Left renal pelvis (tissue), 4 donors: ENCODE results near the gene PIP5KL1. TPM values are rescaled to one million over a fixed set of nuclear protein-coding genes. Genes with fewer than 3 reads are reported as not detected.

Experiments
- DNase-seq, 4 donors: peaks; one replicate each; pipeline ENCODE4 v3.0.0-alpha.2; 2013; ENCODE audit warnings: low read depth in 4 of 4, low spot score in 3 of 4
- polyA plus RNA-seq, 4 donors: library from polyadenylated mRNA; unstranded; fragments of 120-200 nt; gene quantifications; one replicate each; pipeline ENCODE4 v1.2.1, GENCODE V29; 2013; ENCODE audit not compliant: insufficient read length in 4 of 4

PIP5KL1 gene
- polyA plus RNA-seq, 4 donors: 0.85 to 2.2 (median 1.9) TPM

DNA sequence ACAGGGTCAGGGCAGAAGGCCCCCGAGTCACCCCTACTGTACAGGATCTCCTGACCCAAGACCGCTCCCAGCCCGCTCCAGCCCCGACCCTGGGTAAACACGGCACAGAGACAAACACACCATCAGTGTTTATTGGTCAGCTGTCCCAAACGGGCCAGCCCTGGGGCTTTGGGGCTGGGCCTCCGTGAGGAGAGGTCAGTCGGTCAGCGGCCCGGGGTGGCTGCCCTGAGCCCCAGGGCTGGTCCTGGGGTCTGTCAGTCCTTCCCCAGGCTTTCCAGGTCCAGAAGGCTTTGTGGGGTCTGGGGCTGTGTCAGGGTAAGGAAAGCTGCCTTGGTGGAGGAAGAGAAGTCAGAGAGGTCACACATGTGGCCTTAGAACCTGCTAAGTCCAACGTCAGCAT lies 4.4 kb upstream of the PIP5KL1 start:
- no peak for DNase-seq

DNA sequence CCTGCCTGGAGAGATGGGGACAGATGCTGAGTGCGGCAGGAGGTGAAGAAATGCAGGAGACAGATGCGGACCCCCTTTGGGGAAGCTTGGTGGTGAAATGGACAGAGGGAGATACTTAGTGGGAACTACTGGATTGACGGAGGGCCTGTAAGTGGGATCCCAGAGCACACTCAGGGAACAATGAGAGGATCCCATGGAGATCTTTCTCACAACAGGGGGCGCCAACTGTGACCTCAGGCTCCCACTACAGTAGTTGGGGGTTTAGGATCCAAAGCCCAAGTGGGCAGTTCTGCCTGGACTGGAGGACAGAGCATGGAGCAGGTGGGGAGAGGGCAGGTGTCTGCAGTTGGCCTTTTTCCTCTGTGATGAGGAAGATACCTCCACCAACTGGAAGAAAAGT lies 3.7 kb upstream of the PIP5KL1 start:
- DNase-seq: no peak

DNA sequence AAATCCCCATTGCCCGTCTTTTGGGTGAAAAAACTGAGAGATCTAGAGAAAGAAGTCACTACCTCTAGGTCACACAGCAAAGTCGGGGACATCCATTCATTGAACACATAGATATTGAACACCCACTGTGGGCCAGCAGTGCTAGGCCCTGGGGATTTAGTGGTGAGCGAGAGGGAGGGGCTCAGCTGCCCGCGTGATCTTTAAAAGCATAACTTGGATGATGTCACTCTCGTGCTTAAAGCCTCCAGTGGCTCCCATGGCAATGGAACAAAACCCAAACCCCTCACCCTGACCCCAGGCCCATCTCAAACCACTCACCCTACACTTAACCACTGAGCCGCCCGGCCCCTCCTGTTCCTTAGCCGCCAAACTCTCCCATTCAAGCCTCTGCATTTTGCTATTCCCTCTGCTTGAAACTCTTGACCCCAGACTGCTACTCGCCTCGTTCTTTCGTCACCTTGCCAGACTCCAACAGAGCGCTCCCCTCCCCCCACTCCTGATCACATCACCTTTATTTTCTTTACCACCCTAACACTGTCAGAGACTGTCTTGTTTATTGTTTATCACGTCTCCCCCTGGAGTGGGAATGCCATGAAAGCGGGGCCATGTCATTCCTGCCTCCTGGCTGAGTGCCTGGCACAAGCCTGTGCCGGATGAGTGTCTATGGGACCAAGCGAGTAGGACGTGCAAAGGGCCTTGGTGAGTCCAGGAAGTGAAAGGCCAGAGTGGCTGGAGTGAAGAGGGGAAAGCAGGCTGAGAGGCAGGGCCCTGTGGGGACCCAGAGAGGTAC lies 710 bp upstream of the PIP5KL1 start:
- no peak for DNase-seq

DNA sequence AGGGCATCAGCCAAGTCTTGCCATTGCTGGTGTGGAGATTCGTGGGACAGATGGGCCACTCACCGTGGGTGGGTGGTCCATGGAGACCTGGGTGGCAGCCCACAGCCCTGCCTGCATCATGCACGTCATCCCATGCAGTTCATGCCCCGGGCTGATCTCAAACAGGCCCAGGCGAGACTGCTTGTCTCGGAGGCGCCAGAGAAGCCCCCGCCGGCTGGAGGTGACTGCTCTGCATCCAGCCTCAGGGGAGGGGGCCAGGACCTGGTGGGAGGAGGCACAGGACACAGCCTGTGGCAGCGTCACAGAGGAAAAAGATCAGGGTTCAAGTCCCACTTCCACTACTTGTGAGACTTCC lies 975 bp downstream of the PIP5KL1 start:
- no peak for DNase-seq

DNA sequence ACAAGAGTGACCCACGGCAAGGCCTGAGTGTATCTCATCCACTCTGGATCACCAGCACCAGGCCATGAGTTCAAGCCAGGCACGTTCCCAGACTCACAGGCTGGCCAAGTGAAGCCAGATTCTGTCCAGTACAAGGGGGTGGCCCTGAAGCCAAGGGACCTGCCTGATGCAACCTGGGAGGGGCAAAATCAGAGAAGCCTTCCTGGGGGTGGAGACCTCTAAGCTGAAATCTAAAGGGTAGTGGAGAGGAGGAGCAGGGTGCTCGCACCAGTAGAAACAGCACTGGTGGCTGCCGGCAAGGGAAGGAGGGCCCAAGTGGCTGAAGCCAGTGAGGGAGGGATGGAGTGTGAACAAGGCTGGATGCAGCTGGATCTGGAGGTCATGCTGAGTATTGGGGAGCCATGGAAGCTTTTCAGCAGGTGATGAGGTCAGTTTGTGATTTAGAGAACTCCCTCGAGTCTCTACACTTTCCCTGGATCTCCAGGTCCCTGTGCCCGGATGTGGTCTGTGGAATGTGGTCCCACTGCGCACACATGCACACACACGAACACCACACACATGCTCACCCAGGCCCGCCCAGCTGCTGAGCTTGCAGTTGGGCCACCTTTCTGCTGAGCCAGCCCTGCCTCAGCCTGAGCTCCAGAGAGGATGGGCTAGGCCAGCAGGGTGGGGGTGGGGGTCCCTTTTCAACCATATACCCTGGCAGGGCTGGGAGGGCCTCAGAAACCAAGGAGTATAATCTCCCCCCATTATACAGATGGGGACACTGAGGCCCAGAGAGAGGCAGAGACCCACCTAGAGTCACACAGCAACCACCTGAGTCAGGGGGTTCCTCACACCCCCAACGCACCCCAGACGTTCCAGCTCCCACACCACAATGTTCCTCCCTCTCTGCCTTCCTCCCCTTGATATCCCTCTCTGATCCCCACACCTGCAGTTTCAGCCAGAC lies 1.6 kb downstream of the PIP5KL1 start:
- no peak for DNase-seq

DNA sequence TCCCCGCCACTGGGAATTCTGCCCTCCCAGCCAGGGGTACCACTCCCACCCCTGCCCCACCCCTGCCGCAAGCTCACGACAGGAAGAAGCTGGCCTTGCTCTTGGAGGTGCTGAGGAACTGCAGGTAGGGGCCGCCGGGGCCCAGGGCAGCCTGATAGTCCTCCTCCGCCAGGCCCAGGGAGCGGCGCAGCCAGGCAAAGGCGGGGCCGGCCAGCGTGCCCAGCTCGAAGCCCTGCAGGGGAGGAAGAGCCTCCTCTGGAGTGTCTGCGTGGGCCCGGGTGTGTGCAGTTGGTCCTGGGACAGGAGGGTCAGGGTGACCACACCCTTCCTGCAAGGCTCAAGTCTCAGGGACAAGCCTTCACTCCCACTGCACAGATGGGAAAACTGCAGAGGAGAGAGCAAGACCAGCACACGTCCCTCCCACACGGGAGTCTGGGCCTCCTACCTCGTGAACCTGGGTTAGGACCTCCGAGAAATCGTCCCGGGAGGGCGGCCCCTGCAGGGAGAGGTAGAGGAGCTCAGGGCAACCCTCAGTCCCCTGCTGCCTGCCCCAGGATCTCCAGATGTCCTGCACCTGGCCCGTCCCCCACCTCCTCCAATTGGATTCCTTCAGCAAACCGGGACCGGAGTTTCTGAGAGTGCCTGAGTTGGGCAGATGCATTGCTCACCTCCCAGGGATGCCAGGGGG lies 2.4 kb downstream of the PIP5KL1 start:
- no peak for DNase-seq

DNA sequence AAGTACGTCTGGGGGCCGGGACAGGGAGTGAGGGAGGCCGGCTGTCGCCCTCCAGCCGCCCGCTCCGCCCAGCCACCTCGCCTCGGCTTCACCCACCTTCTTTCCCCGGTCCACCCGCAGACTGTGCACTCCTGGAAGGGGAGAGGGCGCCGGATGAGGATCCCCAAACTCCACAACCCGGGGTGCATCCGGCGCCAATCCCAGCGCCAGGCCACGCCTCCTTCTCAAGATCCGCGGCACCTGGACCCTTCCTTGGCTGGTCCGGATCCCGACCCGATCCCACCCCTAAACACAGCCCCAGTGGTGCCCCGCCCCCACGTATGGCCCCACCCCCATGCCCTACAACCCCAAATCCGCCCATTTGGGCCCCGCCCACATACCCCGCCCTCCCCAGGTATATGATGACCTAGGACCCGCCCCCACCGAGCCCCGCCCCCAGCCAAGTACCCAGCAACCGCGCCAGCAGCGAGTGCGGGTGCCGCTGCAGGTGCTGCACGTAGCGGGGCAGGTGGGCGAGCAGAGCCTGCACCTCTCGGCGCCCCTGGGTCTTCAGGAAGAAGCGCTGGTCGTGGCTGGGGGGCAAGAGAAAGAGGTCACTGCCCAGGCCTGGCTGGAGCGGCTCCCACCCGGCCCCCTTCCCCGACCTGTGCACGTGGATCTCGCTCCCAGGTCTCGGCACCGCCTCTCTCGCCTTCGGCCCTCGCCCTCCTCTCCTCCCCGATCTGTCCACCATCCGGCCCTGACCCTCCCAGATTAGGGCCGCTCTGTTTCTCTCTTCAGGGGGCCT lies 3.2 kb downstream of the PIP5KL1 start:
- no peak for DNase-seq

DNA sequence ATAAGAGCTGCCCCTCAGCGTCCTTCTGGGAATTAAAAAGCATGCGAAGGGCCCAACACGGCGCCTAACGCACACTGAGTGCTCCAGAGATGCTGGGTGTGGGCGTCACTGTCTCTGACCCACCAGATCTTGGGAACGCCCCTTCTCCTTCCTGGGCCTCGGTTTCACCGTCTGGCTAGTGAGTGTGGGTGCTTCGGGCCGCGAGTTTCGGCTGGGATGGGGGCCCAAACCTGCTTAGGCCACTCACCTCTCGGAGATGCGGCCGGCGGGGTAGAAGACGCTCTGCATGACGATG lies 3.7 kb downstream of the PIP5KL1 start:
- no peak for DNase-seq

DNA sequence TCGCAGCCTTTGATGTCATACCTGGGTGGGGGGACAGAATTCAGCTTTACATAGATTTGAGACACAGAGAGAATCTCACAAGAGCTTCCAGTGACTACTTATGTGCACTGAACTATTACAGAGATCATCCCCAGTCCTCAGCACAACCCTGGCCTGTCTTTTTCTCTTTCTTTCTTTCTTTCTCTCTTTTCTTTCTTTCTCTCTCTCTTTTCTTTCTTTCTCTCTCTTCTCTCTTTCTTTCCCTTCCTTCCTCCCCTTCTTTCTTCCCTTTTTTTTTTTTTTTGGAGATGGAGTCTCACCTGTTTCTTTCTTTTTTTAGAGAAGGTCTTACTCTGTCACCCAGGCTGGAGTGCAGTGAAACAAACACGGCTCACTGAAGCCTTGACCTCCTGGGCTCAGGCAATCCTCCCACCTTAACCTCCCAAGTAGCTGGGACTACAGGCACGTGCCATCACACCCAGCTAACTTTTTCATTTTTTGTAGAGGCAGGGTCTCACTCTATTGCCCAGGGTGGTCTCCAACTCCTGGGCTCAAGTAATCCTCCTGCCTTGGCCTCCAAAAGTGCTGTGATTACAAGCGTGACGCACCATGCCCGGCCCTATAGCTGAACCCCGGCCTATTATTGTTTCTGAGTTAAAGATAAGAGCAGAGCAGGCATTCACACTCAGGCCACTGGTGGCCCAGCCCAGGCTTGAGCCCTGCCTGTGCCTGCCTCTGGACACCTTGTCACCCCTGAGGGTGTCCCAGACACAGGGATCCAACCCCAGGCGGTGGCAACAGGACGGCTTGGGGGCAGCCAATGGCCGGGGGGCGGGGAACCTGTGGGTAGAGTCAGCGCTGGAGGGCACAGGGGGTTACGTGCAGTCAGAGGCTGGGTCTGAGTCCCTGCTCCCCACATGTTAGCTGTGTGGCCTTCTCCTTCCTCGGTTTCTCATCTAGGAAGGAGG lies 4.3 kb downstream of the PIP5KL1 start:
- DNase-seq: no peak

DNA sequence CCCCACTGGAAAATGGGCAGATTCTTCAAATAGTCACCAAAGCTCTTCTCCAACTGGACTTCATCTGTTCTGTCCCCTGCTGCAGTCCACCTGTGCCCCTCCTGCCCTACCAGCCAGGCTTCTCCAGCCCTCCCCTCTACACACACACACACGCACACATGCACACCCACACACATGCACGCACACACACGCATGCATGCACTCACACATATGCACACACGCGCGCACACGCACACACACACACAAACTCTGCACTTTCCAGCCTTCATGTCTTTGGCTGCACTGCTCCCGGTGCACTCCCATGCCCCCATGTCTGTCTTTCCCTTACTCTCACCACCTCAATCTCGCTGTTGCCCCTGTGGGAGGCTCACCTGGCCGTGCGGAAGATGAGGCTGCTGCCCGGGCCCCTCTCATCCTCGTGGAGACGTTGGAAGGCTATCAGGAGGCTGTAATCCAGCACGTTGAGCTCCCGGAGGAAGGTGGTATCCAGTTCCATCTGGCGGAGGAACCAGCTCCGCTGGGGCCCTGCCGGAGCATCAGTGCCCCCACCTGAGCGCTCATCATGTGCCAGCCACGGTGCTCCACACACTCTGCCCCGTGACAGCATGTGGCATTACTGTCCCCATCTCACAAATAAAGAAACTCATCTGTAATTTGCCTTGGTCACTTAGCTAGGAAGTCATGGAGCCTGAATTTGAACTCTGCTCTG lies 5.7 kb downstream of the PIP5KL1 start:
- DNase-seq: no peak

DNA sequence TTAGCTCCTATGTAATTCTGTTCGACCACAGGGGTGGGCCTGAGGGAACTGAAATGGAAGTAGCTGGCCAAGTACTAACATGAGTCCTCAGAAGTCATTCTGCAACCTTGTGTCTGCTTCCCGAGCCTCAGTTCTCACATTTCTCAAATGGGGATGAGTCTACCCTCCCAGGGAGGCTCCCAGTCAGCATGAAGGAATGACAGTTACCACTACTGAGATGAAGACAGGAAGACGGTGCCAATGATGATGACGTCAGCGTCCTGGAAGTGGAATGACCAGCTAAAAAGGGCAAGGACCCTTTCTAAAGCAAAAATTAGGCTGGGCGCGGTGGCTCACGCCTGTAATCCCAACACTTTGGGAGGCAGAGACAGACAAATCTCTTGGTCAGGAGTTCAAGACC lies 6.8 kb downstream of the PIP5KL1 start:
- DNase-seq: no peak

DNA sequence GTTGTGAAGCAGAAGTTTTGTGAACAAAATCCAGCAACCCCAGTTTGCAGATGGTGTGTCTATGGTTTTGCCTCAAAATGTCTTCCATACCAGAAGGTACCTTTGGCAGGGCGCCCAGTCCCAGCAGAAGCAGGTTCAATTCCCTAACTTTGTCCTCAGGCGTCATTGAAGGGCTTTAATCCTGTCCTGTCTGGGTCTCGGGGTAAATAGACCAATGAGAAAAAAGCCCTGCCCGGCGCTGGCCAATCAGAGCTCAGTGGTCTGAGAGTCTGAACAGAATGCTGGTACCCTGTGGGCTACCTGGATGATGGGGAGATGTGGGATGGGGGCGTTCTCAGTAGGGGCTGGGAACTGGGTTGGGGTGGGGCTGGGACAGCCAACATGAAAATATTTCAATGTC lies 7.5 kb downstream of the PIP5KL1 start:
- DNase-seq: no peak

DNA sequence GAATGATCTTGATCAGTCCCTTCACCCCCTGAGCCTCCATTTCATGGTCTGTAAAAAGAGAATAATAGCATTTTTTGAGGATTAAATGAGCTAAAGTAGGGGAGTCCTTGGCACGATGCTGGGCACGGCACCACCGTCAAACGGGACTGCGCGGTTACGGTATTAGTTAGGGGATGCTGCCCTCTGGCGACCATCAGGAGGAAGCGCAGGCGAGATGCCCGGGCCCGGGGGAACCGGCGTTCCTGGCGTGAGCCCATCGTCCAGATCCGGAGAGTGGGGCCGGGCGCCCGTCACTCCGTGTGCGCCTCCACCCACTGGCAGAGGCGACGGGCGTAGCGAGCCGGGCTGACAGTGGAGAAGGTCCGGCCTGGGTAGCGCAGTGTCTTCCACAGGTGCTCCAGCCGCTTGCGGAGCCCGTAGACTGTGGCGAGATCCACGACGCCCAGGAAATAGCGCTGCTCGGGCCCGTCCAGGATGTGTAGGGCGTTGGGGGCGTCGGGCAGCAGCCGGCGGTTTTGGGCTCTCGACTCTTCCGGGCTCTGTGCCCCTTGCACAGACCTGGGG lies 8.9 kb downstream of the PIP5KL1 start:
- no peak for DNase-seq

DNA sequence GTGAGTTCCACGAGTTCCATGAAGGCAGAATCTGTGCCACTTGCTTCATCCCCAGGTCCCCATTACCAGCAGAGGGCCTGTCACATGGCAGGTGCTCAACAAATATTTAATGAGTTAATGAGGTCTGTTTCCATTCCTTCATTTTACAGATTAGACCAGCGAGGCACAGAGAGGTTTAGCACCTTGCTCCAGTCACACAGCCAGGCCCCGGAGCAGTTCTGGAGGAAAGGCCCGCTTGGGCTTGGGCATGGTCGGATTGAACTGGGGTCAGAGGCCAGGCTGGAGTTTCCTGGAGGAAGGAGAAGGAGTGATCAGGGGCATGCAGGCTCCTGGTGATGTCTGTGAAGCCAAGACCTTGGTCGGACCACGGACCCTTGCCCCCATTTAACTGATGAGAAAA lies 9.8 kb downstream of the PIP5KL1 start:
- no peak for DNase-seq

DNA sequence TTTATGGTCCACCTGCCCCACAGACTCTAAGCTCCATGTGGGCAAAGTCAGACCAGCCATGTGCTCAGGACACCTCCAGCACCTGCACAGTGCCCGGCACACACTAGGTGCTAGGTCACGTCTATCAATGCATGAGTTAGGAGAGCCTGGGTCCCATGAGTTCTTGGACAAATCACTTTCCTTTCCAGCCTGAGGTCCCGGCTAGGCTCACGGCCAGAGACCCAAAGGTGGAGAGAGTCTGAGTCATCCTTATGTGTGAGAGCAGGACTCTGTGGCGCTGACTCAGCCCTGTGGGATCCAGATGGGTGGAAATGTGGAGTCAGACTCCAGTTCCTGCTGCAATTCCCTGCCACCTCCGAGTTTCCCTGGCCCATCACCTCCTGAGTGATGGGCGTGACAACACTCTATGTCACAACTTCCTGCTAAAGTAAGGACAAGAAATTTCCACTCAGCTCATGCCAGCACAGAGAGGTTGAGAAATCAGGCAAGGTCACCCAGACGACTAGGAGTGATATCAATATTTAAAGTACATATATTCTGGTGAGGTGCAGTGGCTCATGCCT lies 11.2 kb downstream of the PIP5KL1 start:
- DNase-seq: no peak

DNA sequence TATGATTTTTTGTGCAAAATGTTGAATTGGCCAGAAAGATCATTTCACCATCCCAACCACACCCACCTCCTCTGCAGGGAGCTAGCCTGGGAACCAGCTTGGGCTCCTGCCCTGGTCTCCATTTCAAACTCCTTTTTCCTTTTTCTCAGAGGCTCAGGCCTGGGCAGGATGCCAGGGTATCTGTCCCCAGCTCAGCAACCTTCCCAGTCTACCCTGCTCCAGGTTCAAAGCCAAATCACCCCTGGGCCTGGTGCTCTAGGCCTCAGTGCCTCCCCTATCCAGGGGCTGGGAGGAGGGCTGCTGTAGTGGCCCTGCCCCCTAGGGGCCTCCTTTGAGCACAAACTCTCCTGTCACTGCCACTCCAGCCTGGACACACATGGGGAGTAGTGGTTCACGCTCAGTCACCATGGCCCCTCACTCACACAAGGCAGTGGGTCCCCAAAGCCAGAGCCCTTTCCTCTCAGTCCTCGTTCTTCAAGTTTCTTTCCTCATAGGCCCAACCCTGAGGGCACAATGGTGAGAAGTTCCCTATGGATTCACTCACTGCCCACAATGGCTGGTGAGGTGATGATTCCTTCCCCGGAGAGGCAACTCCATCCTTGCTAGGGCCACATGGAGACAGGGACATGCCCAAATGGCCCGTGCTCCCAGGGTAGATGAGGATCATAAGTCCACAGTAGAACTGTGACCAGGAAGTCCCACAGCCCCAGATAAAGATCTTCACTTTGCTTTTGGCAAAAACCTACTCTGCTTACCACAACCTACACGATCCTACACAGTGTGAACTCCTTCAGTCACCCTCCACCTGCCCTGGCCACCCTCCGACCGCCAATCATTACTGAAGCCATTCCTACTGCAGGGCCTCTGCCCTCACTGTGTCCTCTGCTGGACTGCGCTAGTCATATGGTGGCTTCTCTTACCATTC lies 12.1 kb downstream of the PIP5KL1 start:
- no peak for DNase-seq

DNA sequence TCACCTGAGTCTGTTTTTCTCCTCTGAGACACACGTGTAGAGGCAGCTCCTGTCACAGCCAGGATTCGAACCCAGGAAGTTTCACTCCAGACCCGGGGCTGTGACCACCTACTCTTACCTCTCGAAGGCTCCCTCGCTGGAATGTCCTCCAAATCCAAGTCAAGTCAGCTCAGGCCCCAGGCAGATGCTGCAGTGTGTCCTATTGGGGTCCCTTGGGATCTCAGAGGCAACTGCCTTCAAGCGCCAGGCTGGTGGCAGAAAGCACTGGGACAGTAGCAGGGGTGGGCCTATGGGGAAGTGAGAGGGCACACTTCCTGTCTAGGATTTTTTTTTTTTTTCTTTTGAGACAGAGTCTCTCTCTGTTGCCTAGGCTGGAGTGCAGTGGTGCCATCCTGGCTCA lies 13.0 kb downstream of the PIP5KL1 start:
- no peak for DNase-seq
